GM18511 (cell line): Measurements from ENCODE around the gene PUDP.
"Not testable (repeated sequence)": the region's sequence is repeated elsewhere in the genome, so short reads cannot be mapped to it uniquely, and the experiment has no call there.

ENCODE experiments used
- ATAC-seq: cut with Tn5 transposase; IDR thresholded peaks from one replicate; pipeline ENCODE4 v1.9.1; 2021; ENCODE audit warnings: mild to moderate bottlenecking, moderate library complexity; ENCODE audit not compliant: unreplicated experiment

PUDP gene

GRCh38 chrX:7147978-7148854 lies at the start of gene PUDP:
PUDP (minus strand) TSS chrX:7148153; CDS start chrX:7148113, 40 bp downstream.
- ATAC-seq = peak; percentile 75

GRCh38 chrX:7194606-7195005 lies 46.7 kb upstream of the PUDP start:
- ATAC-seq = no peak

- ATAC-seq = no peak
These were observed 44.9 kb upstream of the PUDP start for GRCh38 chrX:7192871-7193270.

DNA sequence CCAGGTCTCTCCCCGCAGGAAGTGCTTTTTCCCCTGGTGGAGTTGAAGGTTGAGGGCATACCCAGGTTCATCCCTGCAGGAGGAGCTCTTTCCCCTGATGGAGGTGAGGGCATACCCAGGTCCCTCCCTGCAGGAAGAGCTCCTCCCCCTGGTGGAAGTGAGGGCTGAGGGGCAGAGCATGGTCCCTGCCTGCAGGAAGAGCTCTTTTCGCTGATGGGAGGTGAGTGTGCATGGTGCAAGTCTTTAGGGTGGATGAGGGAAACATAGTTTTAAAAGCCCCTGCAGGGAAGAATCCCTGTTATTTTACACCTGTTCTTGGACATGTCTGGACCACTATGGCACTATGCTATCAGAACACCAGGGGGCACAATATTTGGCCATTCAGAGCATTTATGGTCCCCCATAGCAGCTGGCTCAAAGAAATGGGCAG lies 43.7 kb upstream of the PUDP start:
- no peak for ATAC-seq

- ATAC-seq = no peak
These were observed 42.2 kb upstream of the PUDP start for GRCh38 chrX:7190157-7190556.

- ATAC-seq = no peak
These were observed 40.7 kb upstream of the PUDP start for GRCh38 chrX:7188672-7189071.

GRCh38 chrX:7184816-7185215 lies 36.9 kb upstream of the PUDP start:
- no peak for ATAC-seq

GRCh38 chrX:7179446-7179845 lies 31.5 kb upstream of the PUDP start:
- ATAC-seq = no peak

DNA sequence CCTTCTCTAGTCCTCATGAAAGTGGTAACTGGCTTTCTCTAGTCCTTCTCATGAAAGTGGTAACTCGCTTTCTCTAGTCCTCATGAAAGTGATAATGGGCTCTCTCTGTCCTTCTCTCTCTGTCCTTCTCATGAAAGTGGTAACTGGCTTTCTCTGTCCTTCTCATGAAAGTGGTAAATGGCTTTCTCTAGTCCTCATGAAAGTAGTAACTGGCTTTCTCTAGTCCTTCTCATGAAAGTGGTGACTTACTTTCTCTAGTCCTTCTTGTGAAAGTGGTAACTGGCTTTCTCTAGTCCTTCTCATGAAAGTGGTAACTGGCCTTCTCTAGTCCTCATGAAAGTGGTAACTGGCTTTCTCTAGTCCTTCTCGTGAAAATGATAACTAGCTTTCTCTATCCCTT lies 30.9 kb upstream of the PUDP start:
- ATAC-seq = not testable (repeated sequence)

DNA sequence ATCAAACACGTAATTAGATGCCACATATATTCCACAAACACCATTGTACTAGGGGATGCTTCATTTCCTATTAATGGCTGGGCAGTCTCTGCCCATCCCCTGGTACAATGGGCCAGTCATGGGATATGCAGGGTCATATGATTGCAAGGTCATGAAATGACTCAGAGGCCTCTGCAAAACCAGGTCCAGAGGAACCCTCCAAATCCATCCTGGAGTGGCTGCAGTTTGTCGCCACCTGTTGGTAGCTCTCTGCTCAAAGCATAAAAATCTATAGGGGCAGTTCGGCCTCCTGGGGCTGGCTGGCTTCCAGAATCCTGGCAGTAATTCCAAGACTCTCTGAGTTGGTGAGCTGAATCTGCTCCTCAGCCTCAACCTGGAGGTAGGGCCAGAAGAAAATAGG lies 22.9 kb upstream of the PUDP start:
- no peak for ATAC-seq

DNA sequence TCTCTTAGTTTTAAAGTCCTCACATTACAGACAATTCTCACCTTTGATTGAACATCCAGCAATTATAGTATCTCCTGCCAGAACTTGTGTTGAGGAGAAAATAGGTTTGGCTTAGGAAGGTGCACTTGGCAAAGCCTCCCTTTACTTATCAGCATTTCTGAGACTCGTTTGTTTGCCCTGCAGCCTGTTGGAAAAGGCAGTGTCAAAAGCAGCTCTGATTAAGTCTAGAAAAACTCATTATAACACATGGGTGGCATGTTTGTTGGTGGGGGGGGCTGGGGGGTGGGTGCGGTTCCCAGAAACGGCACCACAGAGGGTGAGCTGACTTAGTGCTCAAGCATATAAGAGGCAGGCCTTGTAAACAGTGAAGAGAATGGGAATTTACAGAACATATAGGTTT lies 21.7 kb upstream of the PUDP start:
- no peak for ATAC-seq

DNA sequence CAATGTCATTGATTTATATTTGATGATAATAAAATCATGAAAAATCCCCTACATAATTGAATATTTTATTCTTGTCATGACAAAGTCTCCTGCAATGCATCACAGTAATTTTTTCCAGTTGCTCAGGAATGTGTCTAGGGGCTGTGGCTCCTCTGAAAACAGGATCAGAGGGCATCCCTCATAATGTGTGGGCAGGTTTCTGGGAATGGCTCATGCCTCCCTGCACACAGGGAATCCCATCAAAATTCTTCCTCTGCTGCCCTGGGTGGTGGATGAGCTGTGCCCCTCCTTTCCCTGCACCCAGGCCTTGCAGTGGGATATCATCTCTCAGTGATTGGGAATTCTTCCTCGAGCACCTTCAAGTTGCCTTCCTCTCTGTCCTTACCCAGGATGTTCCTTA lies 20.4 kb upstream of the PUDP start:
- no peak for ATAC-seq

GRCh38 chrX:7164174-7164573 lies 16.2 kb upstream of the PUDP start:
- no peak for ATAC-seq

DNA sequence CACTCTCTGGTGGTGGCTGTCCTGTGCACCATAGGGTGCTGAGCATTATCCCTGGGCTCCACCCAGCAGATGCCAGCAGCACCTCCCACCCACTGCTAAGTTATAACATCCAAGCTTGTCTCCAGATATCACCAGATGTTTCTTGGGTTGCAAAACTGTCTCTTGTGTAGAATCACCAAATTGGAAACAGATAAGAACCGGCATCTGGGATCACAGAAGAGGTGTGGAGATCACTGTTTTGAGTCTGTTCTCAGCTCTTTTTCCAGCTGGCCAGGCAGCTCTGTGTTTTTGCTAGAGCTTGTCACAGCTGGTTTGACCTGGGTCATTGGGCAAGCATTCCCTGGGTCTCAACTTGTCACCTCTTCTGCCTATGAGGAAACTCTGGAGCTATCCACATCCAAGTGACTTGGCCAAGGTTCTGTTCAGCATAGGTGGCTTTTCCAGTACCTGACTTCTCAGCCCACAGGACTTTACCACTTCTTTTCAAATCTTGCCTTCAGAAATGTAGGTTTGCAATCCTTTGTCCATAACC lies 15.3 kb upstream of the PUDP start:
- ATAC-seq = no peak

- ATAC-seq = no peak
These were observed 11.4 kb upstream of the PUDP start for GRCh38 chrX:7159149-7159861.

DNA sequence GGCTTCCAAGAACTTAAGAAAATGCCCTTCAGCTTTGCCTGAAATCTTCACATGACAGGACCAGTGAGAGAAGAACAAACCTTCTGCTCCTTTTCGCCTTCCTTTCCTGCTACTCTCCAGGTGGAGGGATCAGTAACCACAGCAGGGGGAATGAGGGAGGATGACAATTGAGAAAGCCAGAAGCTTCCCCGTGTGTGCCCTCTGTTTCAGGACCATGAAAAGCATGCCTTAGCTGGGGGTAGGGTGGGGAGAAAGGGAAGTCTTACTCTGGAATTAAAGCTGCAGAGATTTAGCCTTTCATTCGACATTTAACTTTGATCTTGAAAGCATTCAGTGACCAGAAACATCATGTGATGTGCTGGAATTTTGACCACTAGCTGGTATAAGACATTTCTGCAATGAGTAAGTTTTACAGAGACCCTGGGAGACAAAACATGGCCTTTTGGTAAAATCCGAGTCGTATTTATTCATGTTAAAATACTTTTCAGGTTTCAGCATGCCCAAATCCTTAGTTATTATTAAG lies 10.6 kb upstream of the PUDP start:
- no peak for ATAC-seq

DNA sequence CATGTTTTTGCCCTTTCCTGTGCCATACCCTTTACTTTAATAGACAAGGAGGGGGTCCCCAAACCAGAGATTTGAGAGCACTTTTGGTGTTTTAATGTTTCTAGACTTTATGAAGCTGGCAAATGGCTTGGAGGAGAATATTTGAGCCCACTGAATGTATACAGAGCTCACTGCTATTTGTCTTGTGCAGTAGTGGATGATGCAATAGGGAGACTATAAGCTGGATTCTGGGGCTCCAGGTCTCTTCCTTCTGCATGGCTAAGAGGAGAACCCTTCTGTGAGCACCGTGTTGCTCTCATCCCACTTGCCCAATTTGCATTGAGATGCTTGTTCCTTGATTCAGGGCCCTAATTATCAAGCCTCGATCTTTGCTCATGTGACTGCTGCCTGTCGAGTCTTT lies 8.9 kb upstream of the PUDP start:
- no peak for ATAC-seq

- ATAC-seq = no peak
These were observed 7.2 kb upstream of the PUDP start for GRCh38 chrX:7155163-7155562.

- ATAC-seq = no peak
These were observed 6.2 kb upstream of the PUDP start for GRCh38 chrX:7154041-7154597.

GRCh38 chrX:7153231-7153630 lies 5.3 kb upstream of the PUDP start:
- ATAC-seq = no peak

GRCh38 chrX:7149411-7149810 lies 1.5 kb upstream of the PUDP start:
- no peak for ATAC-seq
